Measurements from ENCODE around the gene HCN3. TPM values are rescaled to one million over a fixed set of nuclear protein-coding genes. Genes with fewer than 3 reads are reported as not detected.

The HCN3 gene
- polyA plus RNA-seq, 1 of the 3 experiments (the other 2 are of a cell fraction), result 9.7 TPM

DNA sequence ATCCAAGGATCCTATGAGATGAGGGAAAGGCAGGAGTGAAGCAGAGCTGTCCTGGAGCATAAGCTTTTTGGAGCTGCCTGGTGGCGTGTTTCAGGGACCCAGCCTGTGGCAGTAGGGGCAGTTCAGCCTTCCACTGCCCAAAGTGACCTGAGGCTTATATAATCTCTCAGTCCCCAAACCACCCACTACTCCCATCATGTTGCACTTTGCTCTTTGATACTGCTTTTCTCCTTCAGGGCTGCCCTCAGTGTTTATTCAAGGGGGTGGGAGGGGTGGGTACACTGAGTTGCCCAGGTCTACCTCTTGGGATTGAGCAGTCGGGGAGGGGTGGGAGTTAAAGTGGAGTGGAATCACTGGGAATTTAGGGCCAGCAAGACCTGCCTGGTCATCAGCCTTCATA, 9.3 kb downstream of the HCN3 start:
- Histone ChIP-seq H3K27ac (ENCODE audit: low read depth in 2 of 2, low read length in 1 of 2) (no peak overlapping the region), H3K4me1 (ENCODE audit: control insufficient read depth in 1 of 2, insufficient read depth in 2 of 2, low read depth in 1 of 2, low read length in 1 of 2) (no peaks in the 10 kb centered on the region), H3K9ac (no peak overlapping the region), H3K4me2 (no peak overlapping the region), H2AFZ (ENCODE audit: low read depth) (no peak overlapping the region), H3K9me3 (no peaks in the 10 kb centered on the region), H3F3A (replicated peaks; ENCODE audit: insufficient read depth) (no peaks in the 10 kb centered on the region), H3K4me3 (ENCODE audit: low read depth in 2 of 2, low read length in 1 of 2) (no peak overlapping the region), H4K20me1 (ENCODE audit: insufficient read depth) (no peaks in the 10 kb centered on the region), H3K79me2 (ENCODE audit: insufficient read depth) (no peaks in the 10 kb centered on the region), H3K27me3 (ENCODE audit: insufficient read depth) (no peaks in the 10 kb centered on the region), H3K36me3 (replicated peaks in 1 of 2; ENCODE audit: control insufficient read depth in 1 of 2, insufficient read depth in 2 of 2, low read length in 1 of 2) (no peaks in the 10 kb centered on the region), H3K9me2 (no peaks in the 10 kb centered on the region)
- 88% methylated on average over 2 of the region's 2 CpGs for WGBS (ENCODE audit: low lambda C conversion rate)
- POLR2A ChIA-PET, result no interaction called here
- TF ChIP-seq RXRA (IDR thresholded peaks at IDR 0.05; ENCODE audit: borderline replicate concordance, low read depth) (no peak), REST (IDR thresholded peaks at IDR 0.05; ENCODE audit: low read depth, low read length) (no peak), EZH2phosphoT487 (IDR thresholded peaks at IDR 0.05; ENCODE audit: borderline replicate concordance, low read depth) (no peak), MEF2A (IDR thresholded peaks at IDR 0.05; ENCODE audit: borderline replicate concordance, low read depth) (no peak), MXI1 (IDR thresholded peaks at IDR 0.05; ENCODE audit: low read depth, low read length) (no peak), RFX5 (IDR thresholded peaks at IDR 0.05; ENCODE audit: low read length) (no peak), POLR2AphosphoS5 (IDR thresholded peaks at IDR 0.05; ENCODE audit: low read depth, low read length) (no peak), GABPA (IDR thresholded peaks at IDR 0.05; ENCODE audit: low read depth) (no peak), FOXJ3 (CRISPR knock-in tag; IDR thresholded peaks at IDR 0.05) (no peak), JUND (IDR thresholded peaks at IDR 0.05) (no peak), TCF12 (IDR thresholded peaks at IDR 0.05) (no peak), USF2 (IDR thresholded peaks at IDR 0.05; ENCODE audit: borderline replicate concordance, low read depth, low read length) (no peak), RCOR1 (IDR thresholded peaks at IDR 0.05; ENCODE audit: low read length) (no peak), NFIC (IDR thresholded peaks at IDR 0.05; ENCODE audit: borderline replicate concordance) (no peak), YY1 (IDR thresholded peaks at IDR 0.05; ENCODE audit: low read depth) (no peak), ELF1 (IDR thresholded peaks at IDR 0.05) (no peak)
- TF ChIP-seq, protein P1, sequence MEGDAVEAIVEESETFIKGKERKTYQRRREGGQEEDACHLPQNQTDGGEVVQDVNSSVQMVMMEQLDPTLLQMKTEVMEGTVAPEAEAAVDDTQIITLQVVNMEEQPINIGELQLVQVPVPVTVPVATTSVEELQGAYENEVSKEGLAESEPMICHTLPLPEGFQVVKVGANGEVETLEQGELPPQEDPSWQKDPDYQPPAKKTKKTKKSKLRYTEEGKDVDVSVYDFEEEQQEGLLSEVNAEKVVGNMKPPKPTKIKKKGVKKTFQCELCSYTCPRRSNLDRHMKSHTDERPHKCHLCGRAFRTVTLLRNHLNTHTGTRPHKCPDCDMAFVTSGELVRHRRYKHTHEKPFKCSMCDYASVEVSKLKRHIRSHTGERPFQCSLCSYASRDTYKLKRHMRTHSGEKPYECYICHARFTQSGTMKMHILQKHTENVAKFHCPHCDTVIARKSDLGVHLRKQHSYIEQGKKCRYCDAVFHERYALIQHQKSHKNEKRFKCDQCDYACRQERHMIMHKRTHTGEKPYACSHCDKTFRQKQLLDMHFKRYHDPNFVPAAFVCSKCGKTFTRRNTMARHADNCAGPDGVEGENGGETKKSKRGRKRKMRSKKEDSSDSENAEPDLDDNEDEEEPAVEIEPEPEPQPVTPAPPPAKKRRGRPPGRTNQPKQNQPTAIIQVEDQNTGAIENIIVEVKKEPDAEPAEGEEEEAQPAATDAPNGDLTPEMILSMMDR (IDR thresholded peaks at IDR 0.05), result no peak
- no peak for DNase-seq
- CTCF ChIA-PET, result no interaction called here
